Gastrocnemius medialis (tissue), 4 donors: Measurements from ENCODE around the gene CEP170.
"Not testable (repeated sequence)": the region's sequence is repeated elsewhere in the genome, so short reads cannot be mapped to it uniquely, and the experiment has no call there.

Experiments
- CTCF ChIP-seq, 5 experiments: fragments of 450-650 bp in 3 of 5; fragments of 200-600 bp in 2 of 5; sonication (generic) in 2 of 5; IDR thresholded peaks in 4 of 5; conservative IDR thresholded peaks in 1 of 5; 1 replicate in 4 of 5; 2 replicates in 1 of 5; pipeline ENCODE4 v1.5.1; 2016 to 2019; ENCODE audit warnings: antibody characterized with exemption in 5 of 5, mild to moderate bottlenecking in 3 of 5, moderate library complexity in 3 of 5
- POLR2A ChIP-seq, 2 donors: fragments of 450-650 bp; IDR thresholded peaks; one replicate each; pipeline ENCODE4 v1.6.1; 2017; ENCODE audit warnings: antibody characterized with exemption in 2 of 2, mild to moderate bottlenecking in 2 of 2, moderate library complexity in 2 of 2

- not testable (repeated sequence) for TF ChIP-seq POLR2A (IDR thresholded peaks at IDR 0.05); CTCF (IDR thresholded peaks at IDR 0.05 in 4 of 5, conservative IDR thresholded peaks at IDR 0.05 in 1 of 5)
Measured at GRCh38 chr1:243105652-243106332, 149.3 kb downstream of the CEP170 start.
